Measurements from ENCODE around the gene ITIH3.

- TF ChIP-seq CTCF (IDR thresholded peaks at IDR 0.05; ENCODE audit: poor library complexity, severe bottlenecking) (no peak), POLR2AphosphoS5 (IDR thresholded peaks at IDR 0.05) (no peak), EZH2 (IDR thresholded peaks at IDR 0.05; ENCODE audit: borderline replicate concordance, insufficient read depth, low read length, poor library complexity, severe bottlenecking) (no peak), EP300 (conservative IDR thresholded peaks at IDR 0.05; ENCODE audit: poor library complexity, severe bottlenecking) (no peak), RAD21 (conservative IDR thresholded peaks at IDR 0.05) (no peak), SMC3 (conservative IDR thresholded peaks at IDR 0.05; ENCODE audit: poor library complexity) (no peak), TAF1 (IDR thresholded peaks at IDR 0.05; ENCODE audit: low read depth) (no peak)
- TF ChIP-seq, protein P1, sequence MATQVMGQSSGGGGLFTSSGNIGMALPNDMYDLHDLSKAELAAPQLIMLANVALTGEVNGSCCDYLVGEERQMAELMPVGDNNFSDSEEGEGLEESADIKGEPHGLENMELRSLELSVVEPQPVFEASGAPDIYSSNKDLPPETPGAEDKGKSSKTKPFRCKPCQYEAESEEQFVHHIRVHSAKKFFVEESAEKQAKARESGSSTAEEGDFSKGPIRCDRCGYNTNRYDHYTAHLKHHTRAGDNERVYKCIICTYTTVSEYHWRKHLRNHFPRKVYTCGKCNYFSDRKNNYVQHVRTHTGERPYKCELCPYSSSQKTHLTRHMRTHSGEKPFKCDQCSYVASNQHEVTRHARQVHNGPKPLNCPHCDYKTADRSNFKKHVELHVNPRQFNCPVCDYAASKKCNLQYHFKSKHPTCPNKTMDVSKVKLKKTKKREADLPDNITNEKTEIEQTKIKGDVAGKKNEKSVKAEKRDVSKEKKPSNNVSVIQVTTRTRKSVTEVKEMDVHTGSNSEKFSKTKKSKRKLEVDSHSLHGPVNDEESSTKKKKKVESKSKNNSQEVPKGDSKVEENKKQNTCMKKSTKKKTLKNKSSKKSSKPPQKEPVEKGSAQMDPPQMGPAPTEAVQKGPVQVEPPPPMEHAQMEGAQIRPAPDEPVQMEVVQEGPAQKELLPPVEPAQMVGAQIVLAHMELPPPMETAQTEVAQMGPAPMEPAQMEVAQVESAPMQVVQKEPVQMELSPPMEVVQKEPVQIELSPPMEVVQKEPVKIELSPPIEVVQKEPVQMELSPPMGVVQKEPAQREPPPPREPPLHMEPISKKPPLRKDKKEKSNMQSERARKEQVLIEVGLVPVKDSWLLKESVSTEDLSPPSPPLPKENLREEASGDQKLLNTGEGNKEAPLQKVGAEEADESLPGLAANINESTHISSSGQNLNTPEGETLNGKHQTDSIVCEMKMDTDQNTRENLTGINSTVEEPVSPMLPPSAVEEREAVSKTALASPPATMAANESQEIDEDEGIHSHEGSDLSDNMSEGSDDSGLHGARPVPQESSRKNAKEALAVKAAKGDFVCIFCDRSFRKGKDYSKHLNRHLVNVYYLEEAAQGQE (IDR thresholded peaks at IDR 0.05; ENCODE audit: borderline replicate concordance) = no peak
Measured at GRCh38 chr3:52857133-52857532, 62.5 kb downstream of the ITIH3 start.

Data from neural cell (in vitro differentiated cells).